ENCODE measurements around the gene TRA2B.

The TRA2B gene

GRCh38 chr3:185878920-185879319 lies 58.9 kb downstream of the TRA2B start:
- TF ChIP-seq OSR1 (CRISPR knock-in tag; IDR thresholded peaks at IDR 0.05) (no peak), ZFP30 (CRISPR knock-in tag; IDR thresholded peaks at IDR 0.05) (no peak), ZFP3 (CRISPR knock-in tag; IDR thresholded peaks at IDR 0.05) (no peak), BACH2 (CRISPR knock-in tag; IDR thresholded peaks at IDR 0.05; ENCODE audit: borderline replicate concordance) (no peak), TOX (CRISPR knock-in tag; IDR thresholded peaks at IDR 0.05; ENCODE audit: borderline replicate concordance) (no peak), PATZ1 (CRISPR knock-in tag; IDR thresholded peaks at IDR 0.05; ENCODE audit: borderline replicate concordance) (no peak), ESRRG (CRISPR knock-in tag; IDR thresholded peaks at IDR 0.05) (no peak), POU6F1 (CRISPR knock-in tag; IDR thresholded peaks at IDR 0.05; ENCODE audit: borderline replicate concordance, low read depth) (no peak), CSRNP3 (CRISPR knock-in tag; IDR thresholded peaks at IDR 0.05) (no peak), TSHZ2 (CRISPR knock-in tag; IDR thresholded peaks at IDR 0.05) (no peak), ZNF70 (CRISPR knock-in tag; IDR thresholded peaks at IDR 0.05) (no peak), TCF4 (CRISPR knock-in tag; IDR thresholded peaks at IDR 0.05; ENCODE audit: borderline replicate concordance) (no peak), ZNF565 (CRISPR knock-in tag; conservative IDR thresholded peaks at IDR 0.05; ENCODE audit: low read depth) (no peak), CSDC2 (CRISPR knock-in tag; IDR thresholded peaks at IDR 0.05) (no peak), ZNF8 (CRISPR knock-in tag; IDR thresholded peaks at IDR 0.05) (no peak), SNAI2 (CRISPR knock-in tag; IDR thresholded peaks at IDR 0.05) (no peak), ISL1 (CRISPR knock-in tag; IDR thresholded peaks at IDR 0.05) (no peak), ZC3H10 (CRISPR knock-in tag; IDR thresholded peaks at IDR 0.05) (no peak), PPARA (CRISPR knock-in tag; IDR thresholded peaks at IDR 0.05; ENCODE audit: borderline replicate concordance) (no peak)
- TF ChIP-seq, protein P1, sequence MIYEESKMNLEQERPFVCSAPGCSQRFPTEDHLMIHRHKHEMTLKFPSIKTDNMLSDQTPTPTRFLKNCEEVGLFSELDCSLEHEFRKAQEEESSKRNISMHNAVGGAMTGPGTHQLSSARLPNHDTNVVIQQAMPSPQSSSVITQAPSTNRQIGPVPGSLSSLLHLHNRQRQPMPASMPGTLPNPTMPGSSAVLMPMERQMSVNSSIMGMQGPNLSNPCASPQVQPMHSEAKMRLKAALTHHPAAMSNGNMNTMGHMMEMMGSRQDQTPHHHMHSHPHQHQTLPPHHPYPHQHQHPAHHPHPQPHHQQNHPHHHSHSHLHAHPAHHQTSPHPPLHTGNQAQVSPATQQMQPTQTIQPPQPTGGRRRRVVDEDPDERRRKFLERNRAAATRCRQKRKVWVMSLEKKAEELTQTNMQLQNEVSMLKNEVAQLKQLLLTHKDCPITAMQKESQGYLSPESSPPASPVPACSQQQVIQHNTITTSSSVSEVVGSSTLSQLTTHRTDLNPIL (CRISPR knock-in tag; IDR thresholded peaks at IDR 0.05; ENCODE audit: low read depth): no peak
- peak; percentile 40; the same call in 2 of the 3 replicates for ATAC-seq

GRCh38 chr3:185874119-185874518 lies 63.7 kb downstream of the TRA2B start:
- ATAC-seq: no peak
- TF ChIP-seq CSRNP3 (CRISPR knock-in tag; IDR thresholded peaks at IDR 0.05) (no peak), ARNTL (CRISPR knock-in tag; IDR thresholded peaks at IDR 0.05; ENCODE audit: borderline replicate concordance, low read depth) (no peak), ZC3H10 (CRISPR knock-in tag; IDR thresholded peaks at IDR 0.05) (no peak), ISL1 (CRISPR knock-in tag; IDR thresholded peaks at IDR 0.05) (no peak), OSR1 (CRISPR knock-in tag; IDR thresholded peaks at IDR 0.05) (no peak), ESRRG (CRISPR knock-in tag; IDR thresholded peaks at IDR 0.05) (no peak), ZFP30 (CRISPR knock-in tag; IDR thresholded peaks at IDR 0.05) (no peak), ZFP3 (CRISPR knock-in tag; IDR thresholded peaks at IDR 0.05) (no peak), RARB (CRISPR knock-in tag; IDR thresholded peaks at IDR 0.05) (no peak), TOX (CRISPR knock-in tag; IDR thresholded peaks at IDR 0.05; ENCODE audit: borderline replicate concordance) (no peak), PPARA (CRISPR knock-in tag; IDR thresholded peaks at IDR 0.05; ENCODE audit: borderline replicate concordance) (no peak), PATZ1 (CRISPR knock-in tag; IDR thresholded peaks at IDR 0.05; ENCODE audit: borderline replicate concordance) (no peak), TCF4 (CRISPR knock-in tag; IDR thresholded peaks at IDR 0.05; ENCODE audit: borderline replicate concordance) (no peak), ZNF70 (CRISPR knock-in tag; IDR thresholded peaks at IDR 0.05) (no peak), SNAI2 (CRISPR knock-in tag; IDR thresholded peaks at IDR 0.05) (no peak), CSDC2 (CRISPR knock-in tag; IDR thresholded peaks at IDR 0.05) (no peak)
- TF ChIP-seq, protein P1 (CRISPR knock-in tag; IDR thresholded peaks at IDR 0.05; ENCODE audit: low read depth): no peak
